Testis (tissue), 3 donors: ENCODE data around the gene COX8A. TPM values are rescaled to one million over a fixed set of nuclear protein-coding genes. Genes with fewer than 3 reads are reported as not detected.

Experiments
- DNase-seq: peaks from one replicate; pipeline ENCODE4 v3.0.0-alpha.2; 2019
- H3K27ac ChIP-seq, 2 donors: fragments of 200-600 bp; sonication (generic); one replicate each; pipeline ENCODE4 v1.5.1; 2019
- H3K27me3 ChIP-seq: fragments of 200-600 bp; sonication (generic); one replicate; pipeline ENCODE4 v1.5.1; 2019
- H3K36me3 ChIP-seq: fragments of 200-600 bp; sonication (generic); one replicate; pipeline ENCODE4 v1.5.1; 2017; ENCODE audit warnings: low read depth; ENCODE audit errors: missing control alignments
- H3K4me1 ChIP-seq: fragments of 200-600 bp; sonication (generic); one replicate; pipeline ENCODE4 v1.5.1; 2019
- H3K4me3 ChIP-seq, 2 donors: fragments of 200-600 bp; sonication (generic); one replicate each; pipeline ENCODE4 v1.5.1; 2017 to 2019
- H3K9me3 ChIP-seq: fragments of 200-600 bp; sonication (generic); one replicate; pipeline ENCODE4 v1.5.1; 2017
- POLR2A ChIP-seq: fragments of 450-650 bp; IDR thresholded peaks from one replicate; pipeline ENCODE4 v1.6.1; 2017; ENCODE audit warnings: antibody characterized with exemption, mild to moderate bottlenecking, moderate library complexity
- WGBS, 2 donors: methylation state at CpG; one replicate each; pipeline ENCODE4 v1.1.5; 2018; 5-methylcytosine and 5-hydroxymethylcytosine counted together
- intact Hi-C: fragments of 100-400 bp; cut with DNase I; formaldehyde crosslinking; loops from one replicate; pipeline ENCODE4 v1.15.1; 2023; ENCODE audit warnings: low total_unique reads
- polyA plus RNA-seq: library from polyadenylated mRNA; stranded (reverse); fragments of 350-450 nt; fragmentation: Illumina TruSeq; extraction: RNeasy Lipid Tissue Mini Kit (QIAGEN cat#74804); gene quantifications from one replicate; pipeline ENCODE4 v1.2.3, GENCODE V29; 2014; ENCODE audit warnings: low read depth, low replicate concordance; ENCODE audit not compliant: insufficient read depth
- total RNA-seq, 2 donors: library from RNA; depleted of rRNA; stranded (reverse); fragments of >200 nt; gene quantifications; one replicate each; pipeline ENCODE4 v1.2.3, GENCODE V29; 2016
- TF ChIP-seq, protein P1 (sequence below), 3 experiments: fragments of 450-650 bp in 2 of 3; fragments of 200-600 bp in 1 of 3; sonication (generic) in 1 of 3; IDR thresholded peaks; one replicate each; pipeline ENCODE4 v1.5.1; 2016 to 2019; ENCODE audit warnings: antibody characterized with exemption in 3 of 3, mild to moderate bottlenecking in 2 of 3, moderate library complexity in 1 of 3

The COX8A gene
- total and polyA plus RNA-seq, 3 donors from 2014 or later: 212 to 536 (median 438) TPM

DNA sequence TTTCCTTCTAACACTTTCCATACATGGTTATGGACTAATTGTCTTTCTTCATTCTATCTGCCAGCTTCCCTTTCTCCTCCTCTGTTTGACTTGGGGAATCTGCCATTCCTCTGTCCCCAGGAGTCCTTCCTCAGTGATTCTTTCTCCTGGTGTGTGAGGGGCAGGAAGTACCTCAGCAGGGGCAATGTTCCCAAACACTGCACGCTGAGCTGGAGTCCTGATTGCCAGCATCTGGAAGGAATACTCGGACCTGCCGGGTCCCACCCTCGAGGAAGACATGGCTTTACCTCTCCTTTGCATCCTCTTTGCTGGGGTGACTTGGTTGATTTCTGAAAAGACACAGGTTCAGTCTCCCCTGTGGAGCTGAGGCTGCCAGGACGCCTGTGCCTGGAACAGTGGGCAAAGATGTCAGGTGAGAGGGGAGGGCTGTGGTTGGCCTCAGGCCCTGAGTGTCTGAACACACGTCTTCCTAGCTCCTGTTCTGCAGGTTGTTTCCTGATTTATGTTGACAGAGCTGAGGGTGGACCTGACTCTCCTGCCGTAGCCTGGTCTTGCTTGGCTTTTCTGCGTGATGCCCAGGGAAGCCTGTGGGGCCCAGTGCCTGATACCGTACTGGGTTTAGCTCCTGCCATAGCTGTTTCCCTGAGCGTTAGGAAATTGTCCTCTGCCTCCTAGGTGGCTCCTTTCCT is 4.3 kb downstream of the COX8A start:
- no peaks in the 10 kb centered on the region for H3K9me3 ChIP-seq
- 73 to 76% methylated on average over 10 of the region's 10 CpGs for WGBS, 2 donors
- intact Hi-C loops: no loop called here
- peaks cover 21% of the 10 kb centered on the region for H3K4me1 ChIP-seq
- no peak overlapping the region for H3K27ac ChIP-seq
- no peaks in the 10 kb centered on the region for H3K27me3 ChIP-seq
- no peak for DNase-seq
- H3K4me3 ChIP-seq: no peak overlapping the region
- no peaks in the 10 kb centered on the region for H3K36me3 ChIP-seq
- TF ChIP-seq POLR2A: no peak
- TF ChIP-seq, protein P1, sequence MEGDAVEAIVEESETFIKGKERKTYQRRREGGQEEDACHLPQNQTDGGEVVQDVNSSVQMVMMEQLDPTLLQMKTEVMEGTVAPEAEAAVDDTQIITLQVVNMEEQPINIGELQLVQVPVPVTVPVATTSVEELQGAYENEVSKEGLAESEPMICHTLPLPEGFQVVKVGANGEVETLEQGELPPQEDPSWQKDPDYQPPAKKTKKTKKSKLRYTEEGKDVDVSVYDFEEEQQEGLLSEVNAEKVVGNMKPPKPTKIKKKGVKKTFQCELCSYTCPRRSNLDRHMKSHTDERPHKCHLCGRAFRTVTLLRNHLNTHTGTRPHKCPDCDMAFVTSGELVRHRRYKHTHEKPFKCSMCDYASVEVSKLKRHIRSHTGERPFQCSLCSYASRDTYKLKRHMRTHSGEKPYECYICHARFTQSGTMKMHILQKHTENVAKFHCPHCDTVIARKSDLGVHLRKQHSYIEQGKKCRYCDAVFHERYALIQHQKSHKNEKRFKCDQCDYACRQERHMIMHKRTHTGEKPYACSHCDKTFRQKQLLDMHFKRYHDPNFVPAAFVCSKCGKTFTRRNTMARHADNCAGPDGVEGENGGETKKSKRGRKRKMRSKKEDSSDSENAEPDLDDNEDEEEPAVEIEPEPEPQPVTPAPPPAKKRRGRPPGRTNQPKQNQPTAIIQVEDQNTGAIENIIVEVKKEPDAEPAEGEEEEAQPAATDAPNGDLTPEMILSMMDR (IDR thresholded peaks at IDR 0.05): no peak

DNA sequence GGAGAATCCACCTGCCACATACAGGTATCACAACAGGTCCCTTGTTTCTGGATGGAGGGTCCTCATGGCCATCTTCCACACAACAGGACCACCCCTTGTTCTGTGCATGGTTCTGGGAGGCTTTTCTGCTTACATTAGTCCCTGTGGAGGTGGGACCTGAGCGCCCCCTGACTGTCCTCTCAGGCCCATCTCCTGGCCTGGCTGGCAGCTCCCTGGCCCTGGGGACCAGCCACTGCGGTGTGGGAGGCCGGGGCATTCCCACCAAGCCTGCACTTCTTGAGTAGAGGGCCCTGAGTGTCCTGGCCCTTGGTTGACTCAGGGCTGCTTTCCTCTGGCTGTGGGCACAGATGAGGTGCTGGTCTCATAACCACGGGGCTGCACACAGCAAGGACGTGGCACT is 5.0 kb downstream of the COX8A start:
- Histone ChIP-seq H3K27ac (no peak overlapping the region), H3K27me3 (no peaks in the 10 kb centered on the region), H3K36me3 (no peaks in the 10 kb centered on the region), H3K4me3 (no peak overlapping the region), H3K4me1 (peaks cover 21% of the 10 kb centered on the region), H3K9me3 (no peaks in the 10 kb centered on the region)
- no peak for TF ChIP-seq POLR2A
- TF ChIP-seq, protein P1 (IDR thresholded peaks at IDR 0.05): no peak
- no peak for DNase-seq
- intact Hi-C loops: no loop called here
- 67 to 88% methylated on average over 3 to 5 of the region's 5 CpGs for WGBS, 2 donors

DNA sequence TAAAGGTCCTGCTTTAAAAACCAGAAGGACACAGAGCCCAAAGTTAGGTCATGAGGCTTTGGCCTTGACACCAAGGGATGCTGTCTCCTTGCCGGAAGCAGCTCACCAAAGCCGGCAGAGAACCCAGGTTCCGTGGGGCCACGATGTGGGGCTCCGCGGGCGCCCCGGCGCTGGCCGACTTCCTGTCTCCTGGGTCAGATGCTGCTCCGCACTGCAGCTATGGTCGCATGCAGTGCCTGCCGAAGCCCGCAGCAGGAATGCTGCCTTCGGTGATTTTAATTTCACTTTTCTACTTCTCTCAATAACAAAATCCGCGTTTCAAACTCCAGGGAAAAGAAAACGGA is 11.4 kb downstream of the COX8A start:
- 0% methylated on average over 18 of the region's 18 CpGs for WGBS, 2 donors
- H3K27me3 ChIP-seq: no peaks in the 10 kb centered on the region
- H3K9me3 ChIP-seq: no peaks in the 10 kb centered on the region
- H3K27ac ChIP-seq: peak overlapping the region in 1 of 2 donors; percentile 89
- no peak for TF ChIP-seq POLR2A
- TF ChIP-seq, protein P1 (IDR thresholded peaks at IDR 0.05): no peak
- peak overlapping the region; percentile 95 to 99 for H3K4me3 ChIP-seq
- H3K36me3 ChIP-seq: no peaks in the 10 kb centered on the region
- intact Hi-C loops: no loop called here
- peaks cover 13% of the 10 kb centered on the region for H3K4me1 ChIP-seq
- no peak for DNase-seq

DNA sequence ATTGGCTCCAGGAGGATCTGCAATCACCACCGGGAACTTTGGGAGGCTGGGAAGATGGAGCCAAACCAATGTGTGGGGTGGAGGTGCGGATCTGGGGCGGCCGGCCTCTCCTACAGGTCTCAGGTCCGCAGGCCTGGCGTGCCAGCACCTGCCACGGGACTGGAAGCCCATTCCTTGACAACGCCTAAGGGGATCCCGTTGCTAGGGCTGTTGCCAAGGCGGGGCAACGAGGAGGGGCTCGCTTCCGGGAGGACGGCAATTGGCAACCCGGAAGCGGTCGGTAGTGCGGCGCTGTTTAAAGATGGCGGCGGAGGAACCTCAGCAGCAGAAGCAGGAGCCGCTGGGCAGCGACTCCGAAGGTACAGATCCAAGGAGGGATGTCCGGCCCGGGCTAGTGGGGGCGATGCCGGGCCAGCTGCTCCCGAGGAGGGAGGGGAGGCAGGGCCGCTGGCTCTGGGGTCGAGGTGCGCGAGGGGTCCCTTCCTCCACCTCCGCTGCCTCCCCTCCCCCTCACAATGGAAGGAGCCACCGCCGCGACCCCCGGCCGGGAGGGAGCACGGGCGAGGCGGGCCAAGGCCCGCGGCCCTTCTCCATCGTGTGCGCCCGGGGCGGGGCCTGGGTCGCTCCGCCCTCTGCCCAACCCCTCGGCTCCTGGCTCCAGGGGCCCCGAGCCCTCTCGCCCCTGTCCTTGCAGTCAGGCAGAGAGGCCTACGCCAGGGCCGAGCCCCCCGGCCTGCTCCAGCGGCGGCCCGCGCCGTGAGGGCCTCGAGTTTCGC is 11.9 kb downstream of the COX8A start, which contains the start of gene OTUB1:
OTUB1 (plus strand) TSS at position 283 of the 776 bp plus-strand sequence; CDS start at position 302, 19 bp downstream.
- H3K27me3 ChIP-seq: no peaks in the 10 kb centered on the region
- intact Hi-C loops: no loop called here
- peak within 1 kb of the TSS; percentile 95 to 99 for H3K4me3 ChIP-seq
- TF ChIP-seq POLR2A: peak; percentile 3
- TF ChIP-seq, protein P1 (IDR thresholded peaks at IDR 0.05): no peak
- peak within 1 kb of the TSS; percentile 79 to 89 for H3K27ac ChIP-seq
- WGBS, 2 donors: 0% methylated on average over 22 to 60 of the region's 63 CpGs
- H3K9me3 ChIP-seq: no peaks in the 10 kb centered on the region
- no peaks in the 10 kb centered on the region for H3K36me3 ChIP-seq
- DNase-seq: peak; percentile 95
- H3K4me1 ChIP-seq: peaks cover 13% of the 10 kb centered on the region
